Breast epithelium (tissue), 3 donors: ENCODE data around the gene DNAJC2.

ENCODE experiments used
- CTCF ChIP-seq, 3 donors: fragments of 450-650 bp; IDR thresholded peaks; one replicate each; pipeline ENCODE4 v1.5.1; 2016 to 2017; ENCODE audit warnings: antibody characterized with exemption in 3 of 3, mild to moderate bottlenecking in 3 of 3, moderate library complexity in 3 of 3
- POLR2AphosphoS5 ChIP-seq, 3 donors: sonication (generic); formaldehyde crosslinking; IDR thresholded peaks; one replicate each; pipeline ENCODE4 v1.6.1; 2017; ENCODE audit warnings: antibody characterized with exemption in 3 of 3

- no peak for TF ChIP-seq CTCF (IDR thresholded peaks at IDR 0.05)
- no peak for TF ChIP-seq POLR2AphosphoS5 (IDR thresholded peaks at IDR 0.05)
These were observed 36.0 kb upstream of the DNAJC2 start for GRCh38 chr7:103380395-103381191.
